SU-DHL-6 (cell line): Measurements from ENCODE around the gene KIAA0825.

Experiments used
- H2AFZ ChIP-seq: fragments of 200-600 bp; sonication (generic); 2 replicates; pipeline ENCODE4 v1.6.1; 2014; ENCODE audit warnings: low read depth, mild to moderate bottlenecking, moderate library complexity, mixed read lengths, antibody characterized with exemption, low read length; ENCODE audit not compliant: severe bottlenecking
- H3F3A ChIP-seq: fragments of 200-600 bp; shearing (Covaris generic); 2 replicates; pipeline ENCODE4 v1.6.0; 2016; ENCODE audit warnings: antibody characterized with exemption, mild to moderate bottlenecking; ENCODE audit not compliant: insufficient read depth
- H3K27ac ChIP-seq: fragments of 200-600 bp; sonication (generic); 2 replicates; pipeline ENCODE4 v1.5.1; 2016; ENCODE audit warnings: low read depth, mild to moderate bottlenecking, low read length, moderate library complexity, mixed read lengths
- H3K27me3 ChIP-seq: fragments of 200-600 bp; sonication (generic), shearing (Covaris generic); 2 replicates; pipeline ENCODE4 v1.6.0; 2014; ENCODE audit warnings: mild to moderate bottlenecking, low read length
- H3K36me3 ChIP-seq: fragments of 200-600 bp; sonication (generic); 2 replicates; pipeline ENCODE4 v1.6.1; 2014; ENCODE audit warnings: mild to moderate bottlenecking, low read length, mixed read lengths
- H3K4me2 ChIP-seq: fragments of 300-600, 200-600 bp; shearing (Covaris generic), sonication (generic); 2 replicates; pipeline ENCODE4 v1.6.0; 2014; ENCODE audit warnings: low read length, low read depth, mild to moderate bottlenecking; ENCODE audit not compliant: poor library complexity, severe bottlenecking
- H3K4me3 ChIP-seq: fragments of 200-600 bp; sonication (generic); 2 replicates; pipeline ENCODE4 v1.5.1; 2014; ENCODE audit warnings: antibody characterized with exemption, low read length, mild to moderate bottlenecking, mixed read lengths; ENCODE audit not compliant: insufficient read depth, poor library complexity, severe bottlenecking
- H3K79me2 ChIP-seq: fragments of 200-600 bp; sonication (generic); 2 replicates; pipeline ENCODE4 v1.6.1; 2014; ENCODE audit warnings: mild to moderate bottlenecking, low read length, moderate library complexity; ENCODE audit not compliant: insufficient read depth
- H3K9ac ChIP-seq: fragments of 200-600 bp; sonication (generic); 2 replicates; pipeline ENCODE4 v1.7.0; 2014; ENCODE audit warnings: mild to moderate bottlenecking, low read length
- H3K9me2 ChIP-seq: fragments of 200-600 bp; sonication (generic); replicated peaks from 2 replicates; pipeline ENCODE4 v1.6.1; 2014; ENCODE audit warnings: low read length; ENCODE audit not compliant: insufficient read depth
- H3K9me3 ChIP-seq: fragments of 200-600 bp; sonication (generic); 2 replicates; pipeline ENCODE4 v1.6.1; 2014; ENCODE audit warnings: low read length, mixed read lengths; ENCODE audit not compliant: insufficient read depth
- H4K20me1 ChIP-seq: fragments of 200-600 bp; sonication (generic); 2 replicates; pipeline ENCODE4 v1.6.1; 2014; ENCODE audit warnings: low read depth, mild to moderate bottlenecking, antibody characterized with exemption, low read length, moderate library complexity, mixed read lengths
- CTCF ChIP-seq: fragments of 200-600 bp; sonication (generic); IDR thresholded peaks from one replicate; pipeline ENCODE4 v1.5.1; 2017; ENCODE audit warnings: antibody characterized with exemption, mild to moderate bottlenecking, low read length, moderate library complexity; ENCODE audit not compliant: insufficient read depth, poor library complexity, severe bottlenecking
- EZH2phosphoT487 ChIP-seq: fragments of 200-600 bp; sonication (generic), shearing (Covaris generic); conservative IDR thresholded peaks from 2 replicates; pipeline ENCODE4 v1.6.1; 2018; ENCODE audit warnings: mild to moderate bottlenecking, antibody characterized with exemption, low read length, moderate library complexity, mixed read lengths

KIAA0825 gene

GRCh38 chr5:94632024-94632423, 13.6 kb upstream of the KIAA0825 start:
- Histone ChIP-seq H3K9me3 (no peaks in the 10 kb centered on the region), H3K9ac (no peak overlapping the region), H3K4me2 (no peak overlapping the region), H2AFZ (no peak overlapping the region), H3K36me3 (peaks cover 48% of the 10 kb centered on the region), H3K4me3 (no peak overlapping the region), H3K27me3 (no peaks in the 10 kb centered on the region), H3K27ac (no peak overlapping the region), H3K79me2 (peaks cover 36% of the 10 kb centered on the region), H3F3A (no peaks in the 10 kb centered on the region), H4K20me1 (no peaks in the 10 kb centered on the region), H3K9me2 (no peaks in the 10 kb centered on the region)
- no peak for TF ChIP-seq EZH2phosphoT487
- no peak for TF ChIP-seq CTCF

- peaks cover 43% of the 10 kb centered on the region for H3K79me2 ChIP-seq
These were observed 8.8 kb upstream of the KIAA0825 start for GRCh38 chr5:94627191-94627590.

GRCh38 chr5:94623877-94624276, 5.5 kb upstream of the KIAA0825 start:
- no peaks in the 10 kb centered on the region for H3K9me2 ChIP-seq
- peaks cover 73% of the 10 kb centered on the region for H3K79me2 ChIP-seq
- no peaks in the 10 kb centered on the region for H3K27me3 ChIP-seq
- H3K4me2 ChIP-seq = no peak overlapping the region
- peaks cover 17% of the 10 kb centered on the region for H4K20me1 ChIP-seq
- peaks cover 3% of the 10 kb centered on the region; the same call in 1 of the 2 replicates for H3K36me3 ChIP-seq
- H3F3A ChIP-seq = peaks cover 6% of the 10 kb centered on the region; the same call in 1 of the 2 replicates
- H3K9me3 ChIP-seq = no peaks in the 10 kb centered on the region
- no peak overlapping the region for H3K27ac ChIP-seq
- no peak for TF ChIP-seq CTCF
- TF ChIP-seq EZH2phosphoT487 = no peak
- no peak overlapping the region for H2AFZ ChIP-seq
- no peak overlapping the region for H3K9ac ChIP-seq
- H3K4me3 ChIP-seq = no peak overlapping the region

More at GRCh38 chr5:94627191-94627590, 8.8 kb upstream of the KIAA0825 start:
- no peaks in the 10 kb centered on the region; the same call in 1 of the 2 replicates for H3F3A ChIP-seq
- H3K27ac ChIP-seq = no peak overlapping the region
- no peak for TF ChIP-seq EZH2phosphoT487
- TF ChIP-seq CTCF = no peak
- H3K36me3 ChIP-seq = peaks cover 20% of the 10 kb centered on the region; the same call in 1 of the 2 replicates
- no peak overlapping the region for H3K9ac ChIP-seq
- no peaks in the 10 kb centered on the region for H3K9me2 ChIP-seq
- no peaks in the 10 kb centered on the region for H3K27me3 ChIP-seq
- no peak overlapping the region for H3K4me2 ChIP-seq
- H4K20me1 ChIP-seq = peaks cover 8% of the 10 kb centered on the region; the same call in 1 of the 2 replicates
- H3K4me3 ChIP-seq = no peak overlapping the region
- H2AFZ ChIP-seq = no peak overlapping the region
- no peaks in the 10 kb centered on the region for H3K9me3 ChIP-seq
